Measurements from ENCODE around the gene TPP2.

Gene TPP2

GRCh38 chr13:102555914-102556553, 40.8 kb upstream of the TPP2 start:
- no peak overlapping the region for H3K4me3 ChIP-seq (ENCODE audit: insufficient read depth, low read length, poor library complexity, severe bottlenecking)
- H3K9me3 ChIP-seq (ENCODE audit: insufficient read depth, low read length): no peaks in the 10 kb centered on the region
- no peak overlapping the region for H2AFZ ChIP-seq (ENCODE audit: low read depth, low read length, severe bottlenecking)
- no peaks in the 10 kb centered on the region for H3K36me3 ChIP-seq (ENCODE audit: low read length)
- no peak overlapping the region for H3K4me2 ChIP-seq (ENCODE audit: low read depth, low read length, poor library complexity, severe bottlenecking)
- 0 out of 2 replicates have a peak, but pooled peaks cover 3% of the 10 kb centered on the region for H3F3A ChIP-seq (ENCODE audit: insufficient read depth)
- H4K20me1 ChIP-seq (ENCODE audit: low read depth, low read length): no peaks in the 10 kb centered on the region
- H3K9ac ChIP-seq (ENCODE audit: low read length): no peak overlapping the region
- TF ChIP-seq EZH2phosphoT487 (conservative IDR thresholded peaks at IDR 0.05; ENCODE audit: low read length): no peak
- peak; percentile 47 for TF ChIP-seq CTCF (IDR thresholded peaks at IDR 0.05; ENCODE audit: insufficient read depth, low read length, poor library complexity, severe bottlenecking)
- H3K9me2 ChIP-seq (replicated peaks; ENCODE audit: insufficient read depth, low read length): no peaks in the 10 kb centered on the region
- no peak overlapping the region for H3K27ac ChIP-seq (ENCODE audit: low read depth, low read length)
- H3K27me3 ChIP-seq (ENCODE audit: low read length): no peaks in the 10 kb centered on the region
- no peaks in the 10 kb centered on the region for H3K79me2 ChIP-seq (ENCODE audit: insufficient read depth, low read length)

DNA sequence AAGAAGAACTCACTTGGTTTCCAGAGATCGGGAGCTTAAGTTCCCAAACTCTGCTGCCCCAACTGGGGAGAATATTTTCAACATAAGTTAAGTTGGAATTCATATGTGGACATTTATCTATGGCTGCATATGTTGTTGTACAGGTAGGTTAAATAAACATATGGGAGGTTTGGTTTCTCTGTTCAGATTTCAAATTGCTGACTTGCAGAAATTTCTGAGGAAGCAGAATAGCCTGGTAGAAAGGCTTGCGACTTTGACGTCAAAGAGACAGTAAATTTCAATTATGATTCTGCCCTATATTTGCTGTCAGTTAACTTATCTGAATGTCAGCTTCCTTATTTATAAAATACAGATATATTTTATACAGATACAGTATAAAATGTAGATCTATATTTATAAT, 40.0 kb upstream of the TPP2 start:
- Histone ChIP-seq H3K9ac (ENCODE audit: low read length) (no peak overlapping the region), H3K27ac (ENCODE audit: low read depth, low read length) (no peak overlapping the region), H3K36me3 (ENCODE audit: low read length) (no peaks in the 10 kb centered on the region), H3K9me3 (ENCODE audit: insufficient read depth, low read length) (no peaks in the 10 kb centered on the region), H3K4me2 (ENCODE audit: low read depth, low read length, poor library complexity, severe bottlenecking) (no peak overlapping the region), H3K4me3 (ENCODE audit: insufficient read depth, low read length, poor library complexity, severe bottlenecking) (no peak overlapping the region), H2AFZ (ENCODE audit: low read depth, low read length, severe bottlenecking) (no peak overlapping the region), H3K9me2 (replicated peaks; ENCODE audit: insufficient read depth, low read length) (no peaks in the 10 kb centered on the region), H3K79me2 (ENCODE audit: insufficient read depth, low read length) (no peaks in the 10 kb centered on the region), H3K27me3 (ENCODE audit: low read length) (no peaks in the 10 kb centered on the region), H3F3A (ENCODE audit: insufficient read depth) (0 out of 2 replicates have a peak, but pooled peaks cover 3% of the 10 kb centered on the region), H4K20me1 (ENCODE audit: low read depth, low read length) (no peaks in the 10 kb centered on the region)
- no peak for TF ChIP-seq EZH2phosphoT487 (conservative IDR thresholded peaks at IDR 0.05; ENCODE audit: low read length)
- no peak for TF ChIP-seq CTCF (IDR thresholded peaks at IDR 0.05; ENCODE audit: insufficient read depth, low read length, poor library complexity, severe bottlenecking)

GRCh38 chr13:102558029-102558428, 38.8 kb upstream of the TPP2 start:
- H3K36me3 ChIP-seq (ENCODE audit: low read length): no peaks in the 10 kb centered on the region
- H3K9me2 ChIP-seq (replicated peaks; ENCODE audit: insufficient read depth, low read length): no peaks in the 10 kb centered on the region
- no peak overlapping the region for H2AFZ ChIP-seq (ENCODE audit: low read depth, low read length, severe bottlenecking)
- no peaks in the 10 kb centered on the region for H3K27me3 ChIP-seq (ENCODE audit: low read length)
- H3K79me2 ChIP-seq (ENCODE audit: insufficient read depth, low read length): no peaks in the 10 kb centered on the region
- no peak overlapping the region for H3K9ac ChIP-seq (ENCODE audit: low read length)
- H4K20me1 ChIP-seq (ENCODE audit: low read depth, low read length): no peaks in the 10 kb centered on the region
- no peak for TF ChIP-seq CTCF (IDR thresholded peaks at IDR 0.05; ENCODE audit: insufficient read depth, low read length, poor library complexity, severe bottlenecking)
- TF ChIP-seq EZH2phosphoT487 (conservative IDR thresholded peaks at IDR 0.05; ENCODE audit: low read length): no peak
- no peak overlapping the region for H3K27ac ChIP-seq (ENCODE audit: low read depth, low read length)
- H3K4me2 ChIP-seq (ENCODE audit: low read depth, low read length, poor library complexity, severe bottlenecking): no peak overlapping the region
- 0 out of 2 replicates have a peak, but pooled peaks cover 3% of the 10 kb centered on the region for H3F3A ChIP-seq (ENCODE audit: insufficient read depth)
- H3K4me3 ChIP-seq (ENCODE audit: insufficient read depth, low read length, poor library complexity, severe bottlenecking): no peak overlapping the region
- H3K9me3 ChIP-seq (ENCODE audit: insufficient read depth, low read length): no peaks in the 10 kb centered on the region

Data from SU-DHL-6 (cell line).